ENCODE data around the gene JAG2.
A peak's percentile ranks its signal among the peaks of the same experiment; 100 is the strongest.

Gene JAG2

GRCh38 chr14:105184461-105184860 is 15.9 kb upstream of the JAG2 start:
- no peak for DNase-seq

GRCh38 chr14:105182296-105183020 is 13.9 kb upstream of the JAG2 start:
- no peak for DNase-seq

GRCh38 chr14:105181549-105182295 is 13.1 kb upstream of the JAG2 start:
- DNase-seq, result no peak

- DNase-seq, result peak in 30 of 56 donors; percentile 9 to 66 (median 31)
Observed at GRCh38 chr14:105180592-105181548, 12.3 kb upstream of the JAG2 start, which contains the start of gene NUDT14. Gene NUDT14 (minus strand): TSS chr14:105181312. CDS start chr14:105181209, 103 bp downstream.

- DNase-seq, result no peak
Observed at GRCh38 chr14:105179191-105179590, 10.6 kb upstream of the JAG2 start.

GRCh38 chr14:105178868-105179140 is 10.2 kb upstream of the JAG2 start:
- DNase-seq, result no peak

- DNase-seq, result no peak
Observed at GRCh38 chr14:105178069-105178867, 9.7 kb upstream of the JAG2 start.

GRCh38 chr14:105177082-105177481 is 8.5 kb upstream of the JAG2 start:
- no peak for DNase-seq

- no peak for DNase-seq
Observed at GRCh38 chr14:105176513-105176912, 7.9 kb upstream of the JAG2 start.

GRCh38 chr14:105173901-105174894 is 5.6 kb upstream of the JAG2 start:
- DNase-seq, result no peak

- DNase-seq, result no peak
Observed at GRCh38 chr14:105173145-105173544, 4.6 kb upstream of the JAG2 start.

GRCh38 chr14:105172476-105172875 is 3.9 kb upstream of the JAG2 start:
- DNase-seq, result no peak

- no peak for DNase-seq
Observed at GRCh38 chr14:105171004-105171673, 2.6 kb upstream of the JAG2 start.

- no peak for DNase-seq
Observed at GRCh38 chr14:105169776-105170655, 1.4 kb upstream of the JAG2 start.

- DNase-seq, result peak in 5 of 56 donors; percentile 19 to 49 (median 21)
Observed at GRCh38 chr14:105168979-105169507, 467 bp upstream of the JAG2 start.

GRCh38 chr14:105168093-105168420 is 519 bp downstream of the JAG2 start:
- no peak for DNase-seq

GRCh38 chr14:105167303-105168092 is 1.1 kb downstream of the JAG2 start:
- no peak for DNase-seq
